Adrenal gland (tissue), 12 donors: Measurements from ENCODE around the gene KCTD21. TPM values are rescaled to one million over a fixed set of nuclear protein-coding genes. Genes with fewer than 3 reads are reported as not detected.

Source experiments
- DNase-seq, 7 donors: peaks; one replicate each; pipeline ENCODE4 v3.0.0-alpha.2; 2019 to 2020
- H3K27ac ChIP-seq, 5 donors: fragments of 200-600 bp; sonication (generic) in 4 of 5; 1 replicate in 3 of 5; 2 replicates in 2 of 5; pipeline versions ENCODE4 v1.5.1 to v1.8.0; 2016 to 2020; ENCODE audit warnings: mild to moderate bottlenecking in 1 of 5
- H3K27me3 ChIP-seq: fragments of 200-600 bp; 2 replicates; pipeline ENCODE4 v1.8.0; 2021
- H3K36me3 ChIP-seq, 2 donors: fragments of 200-600 bp; replicated peaks in 1 of 2; 1 replicate in 1 of 2; 2 replicates in 1 of 2; pipeline versions ENCODE4 v1.5.1 to v1.8.0; 2018 to 2022
- H3K4me1 ChIP-seq, 2 donors: fragments of 200-600 bp; replicated peaks in 1 of 2; 1 replicate in 1 of 2; 2 replicates in 1 of 2; pipeline versions ENCODE4 v1.5.1 to v1.8.0; 2018 to 2021
- H3K4me3 ChIP-seq, 4 donors: fragments of 200-600 bp; sonication (generic) in 3 of 4; one replicate each; pipeline ENCODE4 v1.5.1; 2016 to 2018
- H3K9me3 ChIP-seq, 3 donors: fragments of 200-600 bp; sonication (generic) in 1 of 3; replicated peaks in 1 of 3; 1 replicate in 2 of 3; 2 replicates in 1 of 3; pipeline versions ENCODE4 v1.5.1 to v1.8.0; 2016 to 2021
- POLR2A ChIP-seq, 2 donors: fragments of 450-650 bp; IDR thresholded peaks; one replicate each; pipeline ENCODE4 v1.6.1; 2017; ENCODE audit warnings: antibody characterized with exemption in 2 of 2, mild to moderate bottlenecking in 2 of 2, moderate library complexity in 1 of 2
- WGBS, 4 donors: extraction: QIAGEN DNeasy Blood & Tissue Kit in 2 of 4; methylation state at CpG; one replicate each; pipeline versions ENCODE4 v1.1.5 to v1.1.7; 2013 to 2017; 5-methylcytosine and 5-hydroxymethylcytosine counted together
- intact Hi-C, 2 donors: fragments of 100-400 bp; cut with DNase I; formaldehyde crosslinking; loops; one replicate each; pipeline versions ENCODE4 v1.14.1 to v1.15.0; 2022 to 2023
- polyA plus RNA-seq, 3 donors: library from polyadenylated mRNA; stranded (reverse); fragments of 200-250 nt in 2 of 3; fragments of 350-450 nt in 1 of 3; fragmentation: Illumina TruSeq in 1 of 3; extraction: RNeasy Lipid Tissue Mini Kit (QIAGEN cat#74804) in 1 of 3; gene quantifications; one replicate each; pipeline ENCODE4 v1.2.3, GENCODE V29; 2013 to 2014
- total RNA-seq, 9 donors: library from RNA; depleted of rRNA in 4 of 9; stranded (reverse); fragments of >200 nt in 4 of 9; fragments of 120-200 nt in 1 of 9; fragmentation: NEBNext Ultra II Directional in 1 of 9; extraction: Animal tissue kit (Norgen Biotek cat#: 25700) in 1 of 9; gene quantifications; one replicate each; pipeline versions ENCODE4 v1.1.0 to v1.2.4, GENCODE V29; 2013 to 2023
- TF ChIP-seq, protein P1 (sequence below), 6 experiments: fragments of 450-650 bp in 4 of 6; fragments of 200-600 bp in 2 of 6; sonication (generic) in 1 of 6; IDR thresholded peaks; 1 replicate in 5 of 6; 2 replicates in 1 of 6; pipeline versions ENCODE4 v1.5.1 to v1.8.0; 2016 to 2021; ENCODE audit warnings: antibody characterized with exemption in 6 of 6, mild to moderate bottlenecking in 2 of 6, moderate library complexity in 1 of 6
- donor health status: healthy with polysubstance abuse.
- donor health status: Bipolar disorder and iron deficiency.
- donor health status: DM: yes; HTN: yes; CAD: no.
- donor health status: DM: no; HTN: no; CAD: no.
- donor health status: DM: no; HTN: no; CAD: no.
- donor health status: DM: yes; HTN: yes; CAD: no.

KCTD21 gene
- total and polyA plus RNA-seq, 12 donors = 9.3 to 54.0 (median 26.4) TPM

- no peak overlapping the region for H3K27ac ChIP-seq
- TF ChIP-seq, protein P1, sequence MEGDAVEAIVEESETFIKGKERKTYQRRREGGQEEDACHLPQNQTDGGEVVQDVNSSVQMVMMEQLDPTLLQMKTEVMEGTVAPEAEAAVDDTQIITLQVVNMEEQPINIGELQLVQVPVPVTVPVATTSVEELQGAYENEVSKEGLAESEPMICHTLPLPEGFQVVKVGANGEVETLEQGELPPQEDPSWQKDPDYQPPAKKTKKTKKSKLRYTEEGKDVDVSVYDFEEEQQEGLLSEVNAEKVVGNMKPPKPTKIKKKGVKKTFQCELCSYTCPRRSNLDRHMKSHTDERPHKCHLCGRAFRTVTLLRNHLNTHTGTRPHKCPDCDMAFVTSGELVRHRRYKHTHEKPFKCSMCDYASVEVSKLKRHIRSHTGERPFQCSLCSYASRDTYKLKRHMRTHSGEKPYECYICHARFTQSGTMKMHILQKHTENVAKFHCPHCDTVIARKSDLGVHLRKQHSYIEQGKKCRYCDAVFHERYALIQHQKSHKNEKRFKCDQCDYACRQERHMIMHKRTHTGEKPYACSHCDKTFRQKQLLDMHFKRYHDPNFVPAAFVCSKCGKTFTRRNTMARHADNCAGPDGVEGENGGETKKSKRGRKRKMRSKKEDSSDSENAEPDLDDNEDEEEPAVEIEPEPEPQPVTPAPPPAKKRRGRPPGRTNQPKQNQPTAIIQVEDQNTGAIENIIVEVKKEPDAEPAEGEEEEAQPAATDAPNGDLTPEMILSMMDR (IDR thresholded peaks at IDR 0.05) = no peak
- TF ChIP-seq POLR2A (IDR thresholded peaks at IDR 0.05) = no peak
- no peak overlapping the region for H3K4me3 ChIP-seq
- H3K36me3 ChIP-seq = peaks cover 0 to 55% of the 10 kb centered on the region in 2 donors
- WGBS, 4 donors = 93 to 98% (median 95%) methylated on average over 4 to 6 of the region's 6 CpGs
- H3K9me3 ChIP-seq = no peaks in the 10 kb centered on the region
- intact Hi-C loops = loop anchor here in 1 of 2 donors (10.0 kb wide), 1 partner anchor 124 kb away; the partner anchor contains the start of gene NDUFC2
- DNase-seq = peak in 1 of 7 donors; percentile 3
- no peaks in the 10 kb centered on the region for H3K27me3 ChIP-seq
- H3K4me1 ChIP-seq = peaks cover 0 to 12% of the 10 kb centered on the region in 2 donors
Observed at GRCh38 chr11:78199015-78199652, 10.7 kb upstream of the KCTD21 start.

DNA sequence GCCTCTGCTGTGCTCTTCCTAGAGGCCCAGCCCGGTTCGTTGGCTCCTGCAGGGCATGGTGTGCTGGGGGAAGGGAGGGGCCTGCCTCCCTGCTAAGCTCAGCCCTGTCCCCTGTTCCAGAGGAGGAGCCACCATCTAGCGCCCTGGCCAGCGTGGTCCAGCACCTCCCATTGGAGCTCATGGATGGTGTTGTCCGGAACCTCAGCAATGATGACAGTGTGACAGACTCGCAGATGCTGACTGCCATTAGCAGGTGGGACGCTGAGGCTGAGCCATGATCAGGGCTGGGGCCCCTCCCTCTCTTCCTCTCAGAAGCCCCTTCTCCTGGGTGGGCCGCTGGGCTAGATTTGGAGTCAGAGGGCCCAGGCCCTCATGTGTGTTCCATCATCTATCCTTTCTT, 9.4 kb upstream of the KCTD21 start:
- H3K36me3 ChIP-seq = peaks cover 0 to 55% of the 10 kb centered on the region in 2 donors
- TF ChIP-seq, protein P1 (IDR thresholded peaks at IDR 0.05) = no peak
- no peak for TF ChIP-seq POLR2A (IDR thresholded peaks at IDR 0.05)
- 89 to 92% (median 90%) methylated on average over 6 to 8 of the region's 8 CpGs; no CpG with 5 or more reads in 1 of the 4 donors for WGBS, 4 donors
- intact Hi-C loops = loop anchor here in 1 of 2 donors (10.0 kb wide), 1 partner anchor 123 kb away; the partner anchor contains the start of gene NDUFC2
- peak overlapping the region in 1 of 5 donors; percentile 20 for H3K27ac ChIP-seq
- H3K4me3 ChIP-seq = no peak overlapping the region
- peak in 2 of 7 donors; percentile 4 to 20 for DNase-seq
- peaks cover 0 to 14% of the 10 kb centered on the region in 2 donors for H3K4me1 ChIP-seq
- H3K9me3 ChIP-seq = no peaks in the 10 kb centered on the region
- no peaks in the 10 kb centered on the region for H3K27me3 ChIP-seq

GRCh38 chr11:78196661-78197091, 8.2 kb upstream of the KCTD21 start:
- 84 to 100% (median 85%) methylated on average over 9 to 40 of the region's 40 CpGs for WGBS, 4 donors
- Histone ChIP-seq H3K36me3 (peaks cover 0 to 44% of the 10 kb centered on the region in 2 donors), H3K4me3 (no peak overlapping the region), H3K27ac (no peak overlapping the region), H3K27me3 (no peaks in the 10 kb centered on the region), H3K4me1 (peaks cover 0 to 24% of the 10 kb centered on the region in 2 donors), H3K9me3 (no peaks in the 10 kb centered on the region)
- intact Hi-C loops = loop anchor here in 1 of 2 donors (10.0 kb wide), 1 partner anchor 122 kb away; the partner anchor contains the start of gene NDUFC2
- DNase-seq = peak in 1 of 7 donors; percentile 8
- TF ChIP-seq, protein P1 (IDR thresholded peaks at IDR 0.05) = no peak
- no peak for TF ChIP-seq POLR2A (IDR thresholded peaks at IDR 0.05)

GRCh38 chr11:78195917-78196560, 7.6 kb upstream of the KCTD21 start:
- H3K27me3 ChIP-seq = no peaks in the 10 kb centered on the region
- WGBS, 4 donors = 66 to 84% (median 73%) methylated on average over 25 to 60 of the region's 60 CpGs

More at GRCh38 chr11:78195917-78196560, 7.6 kb upstream of the KCTD21 start:
- no peak overlapping the region for H3K4me3 ChIP-seq
- H3K27ac ChIP-seq = no peak overlapping the region
- no peak for TF ChIP-seq POLR2A (IDR thresholded peaks at IDR 0.05)
- TF ChIP-seq, protein P1 (IDR thresholded peaks at IDR 0.05) = no peak
- peak in 2 of 7 donors; percentile 8 to 15 for DNase-seq
- no peaks in the 10 kb centered on the region for H3K9me3 ChIP-seq
- H3K36me3 ChIP-seq = peaks cover 0 to 38% of the 10 kb centered on the region in 2 donors
- intact Hi-C loops = loop anchor here in 1 of 2 donors (10.0 kb wide), 1 partner anchor 121 kb away; the partner anchor contains the start of gene NDUFC2
- H3K4me1 ChIP-seq = peaks cover 0 to 30% of the 10 kb centered on the region in 2 donors
